Activated CD4-positive, alpha-beta T cell treated with anti-CD3 and anti-CD28 coated beads, Interleukin-10, Interleukin-2, amounts not matched to agents 100 ng/mL and 50 ng/mL, durations not matched to agents 16 hours and 8 hours (primary cell): ENCODE measurements around the gene TJP2.

Source experiments
- DNase-seq: peaks from one replicate; pipeline ENCODE4 v3.0.0-alpha.2; 2020

TJP2 gene

DNA sequence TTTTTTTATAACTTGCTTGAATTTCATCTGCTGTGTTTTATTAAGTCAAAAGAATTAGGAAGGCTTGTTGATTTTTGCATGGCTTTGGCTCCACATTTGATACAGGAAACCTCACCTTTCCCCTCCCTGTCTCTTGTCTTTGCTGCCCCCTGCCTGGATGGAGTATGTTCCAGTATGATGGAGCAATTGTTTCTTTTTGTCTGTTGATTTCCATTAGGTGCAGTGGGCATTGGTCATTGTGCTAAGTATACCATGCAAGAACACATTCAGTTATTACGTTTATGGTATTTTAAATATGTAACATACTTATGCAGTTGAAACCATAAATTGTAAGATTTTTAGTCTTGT, 19.6 kb downstream of the TJP2 start:
- no peak for DNase-seq

DNA sequence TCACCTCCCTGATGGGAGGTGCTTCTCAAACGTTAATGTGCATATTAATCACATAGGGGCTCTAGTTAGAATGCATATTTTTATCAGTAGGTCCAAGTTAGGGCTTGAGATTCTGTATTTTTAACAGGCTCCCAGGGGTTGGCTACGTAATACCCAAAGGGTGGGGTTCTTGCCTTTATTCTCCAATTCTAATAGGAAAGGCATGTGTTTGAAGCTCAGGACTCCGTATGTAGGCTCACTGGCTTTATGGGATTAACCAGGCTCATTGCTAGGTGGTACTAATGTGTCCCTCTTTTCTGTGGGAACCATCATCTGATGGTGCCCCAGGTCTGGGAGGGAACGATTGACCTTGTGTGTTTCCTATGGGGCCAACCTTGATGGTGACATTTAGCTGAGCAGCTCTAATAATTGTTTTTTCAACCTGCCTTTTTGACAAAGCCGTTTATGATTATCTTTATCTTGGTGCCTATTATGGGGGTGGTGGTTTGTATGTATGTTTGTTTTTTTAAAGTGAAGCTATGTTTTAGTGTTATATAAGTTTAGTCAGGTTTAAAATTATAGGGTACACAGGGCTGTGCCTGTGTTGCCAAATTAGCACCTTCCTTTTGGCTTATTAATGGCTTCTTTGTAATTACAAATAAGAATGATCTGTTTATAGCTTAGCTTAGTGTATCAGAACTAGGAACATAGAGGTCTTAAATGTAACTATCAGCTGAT, 20.8 kb downstream of the TJP2 start:
- DNase-seq: no peak

DNA sequence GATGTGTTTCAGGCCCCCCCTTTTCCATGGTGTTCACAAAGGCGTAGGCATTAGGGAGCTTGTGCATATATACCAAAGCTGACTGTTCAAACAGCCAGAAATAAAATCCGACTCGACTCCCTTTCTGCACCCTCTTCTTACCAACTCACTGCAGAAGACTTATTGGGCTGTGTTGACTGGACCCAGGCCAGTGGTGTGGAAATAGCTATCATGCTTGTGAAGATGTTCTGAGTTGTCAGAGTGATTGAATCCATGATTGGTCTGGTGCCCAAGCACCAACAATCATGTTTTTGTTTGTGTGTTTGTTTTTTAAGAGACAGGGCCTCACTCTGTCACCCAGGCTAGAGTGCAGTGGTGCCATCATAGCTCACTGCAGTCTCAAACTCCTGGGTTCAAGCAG, 21.6 kb downstream of the TJP2 start:
- no peak for DNase-seq

DNA sequence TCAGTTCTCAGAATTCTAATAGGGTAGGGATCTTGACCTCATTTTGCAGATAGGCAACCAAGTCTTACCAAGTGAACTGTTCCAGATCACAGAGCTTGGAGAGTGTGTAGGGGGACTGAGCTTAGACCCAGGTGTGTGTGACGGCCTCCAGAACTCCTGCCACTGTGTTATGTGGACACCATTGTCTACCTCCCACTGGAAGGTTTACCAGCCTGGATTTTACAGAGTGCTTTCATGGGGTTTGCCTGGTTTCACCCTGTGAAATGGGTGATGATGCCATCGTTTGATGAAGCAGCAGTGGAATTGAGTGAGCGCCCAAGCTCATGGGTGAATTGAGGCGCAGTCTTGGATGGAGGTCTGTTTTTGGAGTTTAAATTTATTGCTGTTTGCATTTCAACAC, 23.6 kb downstream of the TJP2 start:
- DNase-seq: no peak

DNA sequence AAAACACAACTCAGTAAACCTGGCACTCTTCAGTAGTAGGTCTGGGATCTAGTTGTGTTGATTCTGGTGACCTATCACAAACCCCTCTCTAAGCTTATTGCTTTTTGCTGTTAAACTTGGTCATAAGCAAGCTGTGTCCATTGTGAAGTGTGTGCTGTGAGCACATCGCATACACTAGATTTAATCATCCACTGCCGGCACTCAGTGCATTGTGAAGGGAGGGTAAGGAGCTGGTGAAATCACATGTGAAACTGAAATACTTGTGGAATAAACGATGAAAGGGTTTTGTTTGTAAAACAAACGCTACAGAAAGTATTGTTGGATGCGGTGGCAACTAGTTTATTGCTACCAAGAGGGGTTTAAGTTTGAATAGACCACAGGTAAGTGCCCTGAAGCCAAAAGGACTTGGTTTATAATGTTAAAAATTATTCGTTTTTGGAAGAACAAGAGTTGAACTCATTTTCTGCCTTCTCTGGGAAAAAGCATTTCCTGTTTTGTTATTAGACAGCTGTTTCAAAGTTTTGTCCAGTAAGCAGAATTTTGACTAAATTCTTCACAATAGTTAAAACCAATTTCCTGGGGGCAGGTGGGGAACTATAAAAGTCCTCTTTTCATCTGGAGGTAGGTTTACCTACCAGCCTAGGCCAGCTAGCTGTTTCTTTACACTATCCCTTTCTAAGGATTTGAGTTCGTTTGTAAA, 24.6 kb downstream of the TJP2 start:
- DNase-seq: no peak

DNA sequence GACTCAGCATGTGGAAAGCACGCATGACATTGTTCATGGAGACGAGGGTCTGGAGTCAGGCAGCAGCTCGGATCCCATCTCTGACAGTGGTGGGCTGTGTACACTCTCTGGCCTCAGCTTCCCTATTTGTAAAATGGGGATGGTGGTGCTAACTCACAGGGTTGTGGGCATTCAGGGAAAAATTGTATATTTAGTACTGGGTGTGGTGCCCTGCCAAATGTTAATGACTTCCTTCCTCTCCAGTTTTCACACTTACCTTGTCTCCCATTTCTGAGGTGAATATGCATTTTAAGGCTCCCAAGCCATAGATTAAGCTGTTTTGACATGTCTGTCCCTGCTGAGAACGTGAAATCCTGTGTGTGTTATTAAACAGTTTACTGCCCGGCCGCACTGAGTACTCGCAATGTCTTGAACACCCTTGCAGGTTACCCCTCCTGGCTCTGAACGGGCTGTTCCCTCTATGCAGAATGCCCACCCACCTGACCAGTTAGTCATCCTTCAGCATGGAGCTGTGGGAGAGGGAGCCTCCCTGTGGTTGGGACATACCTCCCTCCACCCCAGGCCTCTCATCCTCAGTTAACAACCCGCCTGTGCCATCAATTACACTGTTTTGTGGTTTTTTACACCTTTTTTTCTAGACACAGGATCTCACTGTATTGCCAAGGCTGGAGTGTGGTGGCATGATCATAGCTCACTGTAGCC, 25.8 kb downstream of the TJP2 start:
- DNase-seq: no peak

DNA sequence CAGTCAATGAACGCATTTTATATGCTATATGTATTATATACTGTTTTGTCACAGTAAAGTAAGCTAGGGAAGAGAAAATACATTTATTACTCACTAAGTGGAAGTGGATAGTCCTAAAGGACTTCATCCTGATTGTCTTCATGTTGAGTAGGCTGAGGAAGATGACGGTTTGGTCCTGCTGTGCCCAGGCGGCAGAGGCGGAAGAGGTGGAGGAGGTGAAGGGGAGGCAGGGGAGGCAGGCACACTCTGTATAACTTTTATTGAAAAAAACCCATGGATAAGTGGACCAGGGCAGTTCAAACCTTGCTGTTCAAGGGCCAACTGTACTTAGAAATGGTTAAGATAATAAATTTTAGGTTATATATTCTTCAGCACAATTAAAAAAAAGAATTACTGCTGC, 28.5 kb downstream of the TJP2 start:
- DNase-seq: no peak

DNA sequence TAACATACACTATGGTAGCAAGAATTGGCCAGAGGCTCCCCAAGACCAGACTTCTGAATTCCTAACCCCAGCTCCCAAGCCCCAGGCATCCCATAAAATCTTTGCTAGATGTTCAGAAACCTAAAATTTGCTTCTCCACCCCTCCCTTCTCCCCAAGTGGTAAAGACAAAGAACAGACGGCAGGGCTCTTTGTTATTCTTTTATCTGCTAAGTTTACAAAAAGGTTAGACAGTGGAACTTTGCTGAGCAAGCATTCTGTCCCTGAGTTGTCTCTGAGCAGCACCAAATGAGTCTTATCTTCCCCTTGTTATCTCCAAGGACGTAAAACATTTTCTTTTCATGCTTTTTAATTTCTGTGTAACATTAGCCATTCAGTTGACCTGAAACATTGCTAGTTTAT, 30.2 kb downstream of the TJP2 start:
- DNase-seq: no peak

DNA sequence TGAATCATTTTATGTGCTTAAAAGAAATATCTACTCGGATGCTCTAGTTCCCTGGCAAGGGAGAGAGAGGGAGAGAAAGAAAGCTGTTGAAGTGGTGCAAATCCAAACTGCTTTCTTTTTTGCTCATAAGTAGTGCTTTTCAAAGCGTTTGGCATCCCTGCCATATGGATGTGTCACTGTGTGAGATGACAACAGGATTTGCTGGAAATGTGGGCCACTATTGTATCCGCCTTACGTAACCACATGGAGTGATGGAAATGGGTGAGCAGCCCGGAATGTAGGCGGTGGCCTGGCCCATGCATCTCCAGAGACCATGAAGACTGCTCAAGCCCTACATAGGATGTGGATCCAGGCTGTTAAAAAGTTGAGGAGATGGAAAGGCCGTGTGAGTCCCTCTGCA, 30.8 kb downstream of the TJP2 start:
- DNase-seq: no peak

DNA sequence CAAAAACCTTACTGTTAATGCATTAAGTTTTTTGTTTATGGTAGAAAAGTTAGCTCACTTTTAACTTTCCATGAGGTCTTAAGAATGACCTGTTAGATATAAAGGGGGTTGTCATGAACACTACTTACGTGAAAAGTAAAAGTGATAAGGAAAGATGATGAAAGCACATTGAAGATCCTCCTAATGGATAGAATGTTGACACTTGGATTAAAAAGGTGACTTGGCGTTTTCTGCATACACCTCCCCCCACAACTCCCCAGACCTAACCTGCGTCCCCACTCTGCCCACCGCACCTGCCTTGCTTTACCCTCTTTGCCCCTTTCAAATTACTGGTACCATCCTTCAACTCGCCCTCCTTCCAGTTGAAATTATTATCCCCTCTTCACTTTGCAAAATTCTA, 32.0 kb downstream of the TJP2 start:
- DNase-seq: no peak

DNA sequence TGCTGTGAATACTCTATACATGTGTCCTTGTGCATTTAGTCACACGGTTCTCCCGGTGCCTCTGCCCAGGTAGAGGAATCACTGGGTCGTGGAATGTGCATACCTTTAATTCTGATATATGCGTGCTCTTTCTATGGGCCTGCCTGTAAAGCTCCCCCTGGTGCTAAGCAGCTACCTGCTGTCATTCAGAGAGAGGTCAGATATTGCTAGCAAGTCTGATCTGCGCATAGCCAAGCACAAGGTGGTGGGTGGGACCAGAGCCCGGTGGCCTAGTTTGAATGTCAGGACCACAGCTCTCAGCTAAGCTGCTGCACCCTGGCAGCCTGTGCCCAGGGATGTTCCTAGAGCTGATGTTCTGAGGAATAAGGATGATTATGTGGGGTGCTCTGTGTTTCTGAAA, 33.4 kb downstream of the TJP2 start:
- DNase-seq: no peak

DNA sequence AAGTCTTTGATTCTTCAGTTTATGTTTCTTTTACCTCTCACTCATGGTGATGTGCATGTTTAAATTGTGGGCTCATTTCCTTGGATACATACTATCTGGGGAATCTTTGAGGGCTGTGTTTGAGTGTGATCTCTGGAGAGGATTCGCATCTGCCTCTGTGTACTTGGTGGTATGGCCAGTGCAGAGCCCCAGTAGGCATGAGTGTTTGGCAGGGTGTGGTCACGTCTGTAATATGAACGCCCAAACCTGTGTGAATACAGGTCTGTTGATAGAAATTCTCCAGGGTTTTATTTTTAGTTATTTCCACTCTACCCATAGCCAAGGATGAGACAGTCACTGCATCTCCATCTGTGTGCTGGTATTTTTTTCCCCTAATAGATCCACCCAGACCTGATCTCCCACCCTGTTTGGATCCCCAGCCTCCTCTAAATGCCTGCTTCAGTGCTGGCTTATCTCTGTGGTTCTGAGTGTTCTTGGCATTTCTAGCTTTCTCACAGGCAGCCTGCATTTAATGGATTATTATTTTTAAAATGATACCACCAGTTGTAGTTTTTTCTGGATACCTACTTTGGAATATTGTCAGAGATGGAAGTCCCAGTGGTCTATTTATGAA, 37.5 kb downstream of the TJP2 start:
- no peak for DNase-seq

DNA sequence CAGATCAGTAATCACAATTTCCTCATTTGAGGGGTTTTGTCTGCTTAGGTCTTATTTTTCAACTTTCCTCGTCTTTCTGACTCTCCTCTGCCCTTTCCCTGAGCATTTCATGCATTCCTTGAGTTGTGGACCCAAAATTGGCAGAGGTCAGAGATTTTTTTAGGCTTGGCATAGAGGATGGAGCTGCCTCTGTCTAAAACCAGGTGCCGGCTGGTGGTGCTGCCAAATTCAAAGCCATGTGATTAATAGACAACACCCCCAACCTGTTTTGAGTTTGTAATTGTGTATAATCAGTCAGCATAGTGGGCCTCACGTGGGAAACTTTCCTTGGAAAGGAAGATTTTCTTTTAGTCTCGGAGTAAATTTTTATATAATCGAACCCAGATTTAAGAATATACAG, 39.6 kb downstream of the TJP2 start:
- no peak for DNase-seq

DNA sequence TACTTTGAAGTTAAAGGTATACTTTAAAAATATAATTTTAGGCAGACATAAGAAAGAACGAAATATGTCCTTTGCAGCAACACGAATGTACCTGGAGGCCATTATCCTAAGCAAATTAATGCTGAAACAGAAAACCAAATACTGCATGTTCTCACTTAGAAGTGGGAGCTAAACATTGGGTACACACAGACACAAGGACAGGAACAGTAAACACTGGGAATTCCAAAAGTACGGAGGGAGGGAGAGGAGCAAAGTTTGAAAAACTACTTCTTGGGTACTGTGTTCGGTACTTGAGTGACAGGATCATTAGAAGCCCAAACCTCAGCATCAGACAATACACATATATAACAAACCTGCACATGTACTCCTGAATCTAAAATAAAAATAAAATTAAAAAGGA, 40.9 kb downstream of the TJP2 start:
- no peak for DNase-seq

DNA sequence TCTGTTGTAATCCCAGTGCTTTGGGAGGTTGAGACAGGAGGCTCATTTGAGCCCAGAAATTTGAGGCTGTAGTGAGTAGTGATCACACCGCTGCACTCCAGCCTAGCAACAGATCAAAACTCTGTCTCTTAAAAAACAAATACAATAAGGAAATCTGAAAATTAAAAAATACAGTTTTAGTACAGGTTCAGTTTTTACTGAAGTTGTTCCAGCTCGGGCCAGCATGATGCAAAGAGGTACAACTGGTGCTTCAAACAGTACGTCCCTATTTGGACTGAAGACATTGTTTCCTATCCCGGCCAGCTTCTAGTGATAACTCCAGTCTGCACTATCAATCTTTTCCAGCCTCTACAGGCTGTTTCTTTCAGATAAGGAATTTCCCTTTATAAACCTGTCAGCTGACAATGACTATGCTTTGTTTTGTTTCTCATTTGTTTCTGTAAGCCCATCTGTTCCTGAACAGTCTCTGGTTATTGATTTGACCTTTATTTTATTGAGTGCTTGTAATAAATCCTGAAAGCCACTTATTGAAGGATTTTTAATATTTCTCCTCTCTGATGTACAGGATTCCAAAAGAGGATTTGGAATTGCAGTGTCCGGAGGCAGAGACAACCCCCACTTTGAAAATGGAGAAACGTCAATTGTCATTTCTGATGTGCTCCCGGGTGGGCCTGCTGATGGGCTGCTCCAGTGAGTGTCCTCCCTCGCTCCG, 41.9 kb downstream of the TJP2 start:
- DNase-seq: no peak

DNA sequence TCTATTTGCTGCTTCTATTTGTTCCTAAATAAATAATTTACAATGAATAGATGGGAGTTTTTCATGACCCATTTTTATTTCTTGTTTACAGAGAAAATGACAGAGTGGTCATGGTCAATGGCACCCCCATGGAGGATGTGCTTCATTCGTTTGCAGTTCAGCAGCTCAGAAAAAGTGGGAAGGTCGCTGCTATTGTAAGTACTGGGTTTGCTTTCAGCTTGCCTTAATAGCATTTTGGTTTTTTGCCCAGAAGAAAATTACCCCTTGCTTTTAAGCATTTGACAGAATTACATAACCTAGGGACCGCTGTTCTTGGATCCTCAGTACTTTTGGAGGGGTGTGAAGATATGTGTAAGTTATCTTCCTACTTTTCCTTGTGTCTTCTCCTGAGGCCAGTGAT, 44.1 kb downstream of the TJP2 start:
- DNase-seq: no peak

DNA sequence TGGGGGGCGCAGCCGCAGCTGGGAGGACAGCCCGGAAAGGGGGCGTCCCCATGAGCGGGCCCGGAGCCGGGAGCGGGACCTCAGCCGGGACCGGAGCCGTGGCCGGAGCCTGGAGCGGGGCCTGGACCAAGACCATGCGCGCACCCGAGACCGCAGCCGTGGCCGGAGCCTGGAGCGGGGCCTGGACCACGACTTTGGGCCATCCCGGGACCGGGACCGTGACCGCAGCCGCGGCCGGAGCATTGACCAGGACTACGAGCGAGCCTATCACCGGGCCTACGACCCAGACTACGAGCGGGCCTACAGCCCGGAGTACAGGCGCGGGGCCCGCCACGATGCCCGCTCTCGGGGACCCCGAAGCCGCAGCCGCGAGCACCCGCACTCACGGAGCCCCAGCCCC, 47.0 kb downstream of the TJP2 start:
- no peak for DNase-seq

DNA sequence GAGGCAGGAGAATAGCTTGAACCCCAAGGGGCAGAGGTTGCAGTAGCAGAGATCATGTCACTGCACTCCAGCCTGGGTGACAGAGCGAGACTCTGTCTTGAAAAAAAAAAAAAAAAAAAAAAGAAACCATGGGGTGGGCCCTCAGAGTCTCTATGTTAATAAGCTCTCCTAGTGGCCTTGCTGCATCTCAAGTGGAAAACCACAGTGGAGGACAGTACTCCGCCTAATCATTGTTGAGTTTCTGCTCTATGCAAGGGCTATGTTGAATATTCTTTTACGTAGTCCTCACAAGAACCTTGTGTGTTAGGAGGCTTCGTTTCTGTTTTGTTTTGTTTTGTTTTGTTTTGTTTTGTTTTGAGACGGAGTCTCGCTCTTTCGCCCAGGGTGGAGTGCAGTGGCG, 48.9 kb downstream of the TJP2 start:
- DNase-seq: no peak

DNA sequence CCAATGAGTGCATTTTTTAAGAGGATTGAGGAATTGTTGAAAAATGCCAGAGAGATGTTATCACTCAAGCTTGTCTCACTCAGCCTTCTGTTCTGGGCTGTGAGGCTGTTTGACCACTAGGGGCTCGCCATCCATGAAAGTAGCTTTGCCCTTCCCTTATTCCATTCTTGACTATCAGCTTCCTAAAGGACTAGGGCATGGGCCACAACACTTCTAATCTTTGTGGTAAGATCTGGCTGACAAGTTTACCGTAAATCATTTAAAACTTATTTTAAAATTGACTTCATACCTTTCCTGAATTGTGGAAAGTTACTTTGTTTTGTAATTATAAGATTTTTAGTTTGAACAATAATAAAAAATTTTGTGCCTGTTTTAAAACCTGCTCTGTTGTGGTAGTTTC, 49.5 kb downstream of the TJP2 start:
- DNase-seq: no peak

DNA sequence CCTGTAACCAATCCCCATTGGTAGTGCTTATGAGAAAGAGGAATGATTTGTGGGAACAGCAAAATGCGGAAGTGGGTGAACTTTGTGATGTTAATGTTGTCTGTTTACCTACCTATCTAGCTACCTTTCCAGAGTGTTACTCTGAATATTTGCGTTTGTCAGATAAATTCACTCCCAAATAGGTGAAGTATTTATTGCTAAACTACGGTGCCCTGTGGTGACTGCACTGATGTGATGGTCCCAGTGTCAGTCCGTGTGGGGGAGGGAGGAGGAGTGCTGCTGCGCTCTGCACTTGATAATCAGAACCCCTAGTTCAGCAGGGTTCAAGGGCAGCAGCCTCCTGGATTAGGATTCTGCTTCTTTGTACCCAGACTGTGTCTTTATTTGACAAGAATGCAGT, 55.3 kb downstream of the TJP2 start:
- DNase-seq: no peak

DNA sequence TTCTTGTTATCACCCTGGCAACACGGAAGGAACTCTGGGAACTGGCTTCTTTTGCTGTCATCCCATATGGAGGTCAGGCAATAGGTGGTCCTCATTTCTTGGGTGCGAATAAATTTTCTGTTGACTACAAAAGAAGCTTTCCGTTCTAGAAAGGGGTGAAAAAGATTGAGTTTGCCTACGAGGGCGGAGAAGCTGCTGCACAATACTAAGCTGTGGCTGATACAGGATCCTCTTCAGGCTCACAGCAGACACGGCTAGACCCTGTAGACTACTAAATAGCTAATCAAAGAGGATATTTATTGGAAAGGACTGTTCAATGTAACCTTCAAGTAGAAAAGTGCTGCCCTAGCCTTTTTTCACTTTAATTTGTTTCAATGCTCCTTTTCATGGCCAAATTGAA, 58.1 kb downstream of the TJP2 start:
- no peak for DNase-seq

DNA sequence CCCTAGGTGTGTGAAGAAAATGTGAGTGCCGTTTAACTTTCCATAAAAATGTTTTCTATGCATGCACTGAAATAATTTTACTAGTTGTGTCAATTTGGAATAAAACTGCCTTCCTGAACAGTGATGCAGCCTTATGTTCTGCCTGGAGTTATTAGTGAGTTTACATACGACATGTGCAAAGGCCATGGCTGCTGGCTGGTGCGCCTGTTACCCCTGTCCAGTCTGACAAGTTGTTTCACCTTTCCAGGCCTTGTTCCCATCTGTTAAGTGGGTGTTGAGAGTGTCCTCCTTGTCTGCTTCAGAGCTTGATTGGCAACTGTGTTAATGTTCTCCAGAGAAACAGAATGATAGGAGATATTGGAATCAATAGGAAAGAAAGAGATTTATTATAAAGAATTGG, 60.6 kb downstream of the TJP2 start:
- DNase-seq: no peak

DNA sequence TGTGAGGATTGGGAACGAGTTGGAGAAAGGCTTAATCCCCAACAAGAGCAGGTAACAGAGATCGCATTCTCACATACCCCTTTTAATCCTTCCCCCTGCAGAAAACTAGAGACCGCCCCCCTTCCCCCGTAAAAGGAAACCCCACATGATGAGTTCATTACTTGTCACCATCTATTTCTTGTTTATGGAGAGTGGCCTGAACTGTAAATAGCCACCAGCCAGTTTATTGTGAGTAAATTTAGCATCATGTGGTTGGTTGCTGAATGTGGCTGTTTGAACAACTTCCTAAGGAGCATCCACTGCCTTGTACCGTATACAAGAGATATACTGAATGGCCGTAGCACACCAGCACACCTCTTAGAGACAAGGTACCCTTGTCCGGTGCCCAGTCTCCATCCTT, 62.1 kb downstream of the TJP2 start:
- no peak for DNase-seq
